GM13977 (cell line): ENCODE results near the gene ETS2.

Source experiments
- DNase-seq: peaks from one replicate; pipeline ENCODE4 v3.0.0; 2012; ENCODE audit warnings: low spot score
- in situ Hi-C: fragments of 300-500 bp; cut with MboI; formaldehyde crosslinking; loops from one replicate; pipeline ENCODE4 v1.12.0; 2022; ENCODE audit warnings: low sequenced_read_pairs, low pct_unique_long_range_greater_than_20kb, mixed read lengths, inconsistent platforms; ENCODE audit not compliant: unreplicated experiment
- TF ChIP-seq, protein P1 (sequence below): IDR thresholded peaks from 2 replicates; pipeline ENCODE4 v1.5.1; 2012; ENCODE audit warnings: mild to moderate bottlenecking, control low read depth; ENCODE audit not compliant: insufficient read depth; ENCODE audit errors: extremely low read depth, missing control alignments

Gene ETS2

DNA sequence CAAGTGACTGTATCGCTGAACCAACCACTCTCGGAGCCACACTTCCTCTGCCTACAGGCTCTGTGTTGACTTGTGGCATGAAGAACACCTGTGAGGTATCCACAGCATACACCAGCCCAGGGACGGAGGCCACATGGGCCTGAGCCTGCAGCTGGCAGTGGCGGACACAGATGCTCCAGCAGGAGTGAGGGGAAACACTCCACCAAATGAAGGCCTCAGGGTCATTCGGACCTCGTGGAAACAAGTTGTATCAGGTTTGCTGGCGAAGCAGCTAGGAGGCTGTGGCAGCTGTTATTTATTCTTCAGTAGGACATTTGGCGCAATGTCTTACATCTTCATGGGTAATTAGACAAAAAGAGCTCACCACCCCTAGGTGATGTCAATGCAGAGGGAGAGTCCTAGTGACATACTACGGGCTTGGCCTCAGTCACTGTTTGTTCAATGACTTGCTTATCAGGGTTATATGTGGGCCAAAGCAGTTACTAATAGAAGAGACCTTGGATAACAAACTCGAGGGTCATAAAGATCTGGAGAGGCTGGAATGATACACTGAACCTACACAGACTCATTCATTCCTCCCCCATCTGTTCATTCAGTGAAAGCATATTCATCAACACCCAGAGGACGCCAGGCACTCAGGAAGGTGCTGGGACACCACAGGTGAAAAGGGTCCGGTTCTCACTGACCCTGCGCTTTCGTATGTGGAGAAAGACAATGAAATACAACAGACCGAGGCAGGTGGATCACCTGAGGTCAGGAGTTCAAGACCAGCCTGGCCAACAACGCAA, 11.6 kb upstream of the ETS2 start:
- in situ Hi-C loops: no loop called here
- DNase-seq: no peak
- TF ChIP-seq, protein P1, sequence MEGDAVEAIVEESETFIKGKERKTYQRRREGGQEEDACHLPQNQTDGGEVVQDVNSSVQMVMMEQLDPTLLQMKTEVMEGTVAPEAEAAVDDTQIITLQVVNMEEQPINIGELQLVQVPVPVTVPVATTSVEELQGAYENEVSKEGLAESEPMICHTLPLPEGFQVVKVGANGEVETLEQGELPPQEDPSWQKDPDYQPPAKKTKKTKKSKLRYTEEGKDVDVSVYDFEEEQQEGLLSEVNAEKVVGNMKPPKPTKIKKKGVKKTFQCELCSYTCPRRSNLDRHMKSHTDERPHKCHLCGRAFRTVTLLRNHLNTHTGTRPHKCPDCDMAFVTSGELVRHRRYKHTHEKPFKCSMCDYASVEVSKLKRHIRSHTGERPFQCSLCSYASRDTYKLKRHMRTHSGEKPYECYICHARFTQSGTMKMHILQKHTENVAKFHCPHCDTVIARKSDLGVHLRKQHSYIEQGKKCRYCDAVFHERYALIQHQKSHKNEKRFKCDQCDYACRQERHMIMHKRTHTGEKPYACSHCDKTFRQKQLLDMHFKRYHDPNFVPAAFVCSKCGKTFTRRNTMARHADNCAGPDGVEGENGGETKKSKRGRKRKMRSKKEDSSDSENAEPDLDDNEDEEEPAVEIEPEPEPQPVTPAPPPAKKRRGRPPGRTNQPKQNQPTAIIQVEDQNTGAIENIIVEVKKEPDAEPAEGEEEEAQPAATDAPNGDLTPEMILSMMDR: no peak

GRCh38 chr21:38794978-38795377, 10.8 kb upstream of the ETS2 start:
- TF ChIP-seq, protein P1: no peak
- DNase-seq: no peak
- in situ Hi-C loops: no loop called here

DNA sequence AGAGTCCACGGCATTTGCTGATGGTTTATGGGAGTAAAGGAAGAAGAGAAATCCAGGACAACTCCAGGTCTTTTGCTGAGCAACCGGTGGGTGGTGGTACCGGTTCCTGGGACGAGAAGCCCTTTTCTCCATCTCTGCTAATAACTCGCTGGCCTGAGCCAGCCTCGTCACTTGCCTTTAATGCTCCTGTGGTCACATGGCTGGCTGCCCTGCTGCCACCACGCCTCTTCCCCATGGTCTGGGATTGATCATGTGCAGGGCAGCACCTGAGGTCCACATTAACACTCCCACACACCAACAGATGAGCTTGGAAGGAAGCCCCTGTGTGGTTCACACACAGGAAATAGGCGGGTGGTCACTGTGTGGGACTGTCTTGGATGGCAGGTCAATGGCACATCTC, 10.3 kb upstream of the ETS2 start:
- TF ChIP-seq, protein P1: no peak
- no peak for DNase-seq
- in situ Hi-C loops: no loop called here

DNA sequence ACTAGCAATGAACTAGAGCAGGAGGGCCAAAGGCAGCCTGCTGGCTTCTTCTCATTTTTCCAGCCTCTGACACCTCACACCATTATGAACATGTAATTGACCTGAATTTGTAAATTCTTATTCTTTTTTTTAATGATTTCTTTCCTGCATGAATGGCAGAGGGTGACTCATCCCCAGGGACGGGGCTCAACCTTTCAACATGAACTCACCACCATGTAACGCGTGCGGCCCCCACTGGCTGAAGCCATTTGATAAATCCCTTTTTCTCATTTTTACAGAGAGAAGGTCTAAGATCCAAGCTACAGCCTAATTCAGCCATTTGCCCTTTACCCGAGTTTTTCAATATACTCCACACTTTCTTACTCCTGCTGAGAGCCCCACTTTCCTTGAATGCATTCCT, 9.3 kb upstream of the ETS2 start:
- in situ Hi-C loops: no loop called here
- no peak for DNase-seq
- TF ChIP-seq, protein P1: no peak

DNA sequence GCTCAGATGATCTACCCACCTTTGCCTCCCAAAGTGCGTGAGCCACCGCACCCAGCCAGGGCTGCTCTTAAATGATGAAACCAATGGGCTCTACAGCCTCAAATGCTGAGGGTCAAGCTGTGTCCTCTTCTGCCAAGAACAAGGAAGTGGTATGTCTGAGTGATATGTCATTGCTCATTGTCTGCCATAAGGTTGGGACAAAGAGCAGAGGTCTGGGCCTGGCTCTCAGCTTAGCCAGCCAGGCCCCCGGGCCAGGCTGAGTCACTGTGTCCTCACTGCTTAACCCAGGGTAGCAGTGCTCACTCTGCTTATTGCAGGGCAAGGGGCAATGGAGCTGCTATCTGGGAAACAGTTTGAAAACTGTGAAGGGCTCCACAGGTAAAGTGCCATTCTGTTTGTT, 8.3 kb upstream of the ETS2 start:
- DNase-seq: no peak
- TF ChIP-seq, protein P1: no peak
- in situ Hi-C loops: no loop called here

DNA sequence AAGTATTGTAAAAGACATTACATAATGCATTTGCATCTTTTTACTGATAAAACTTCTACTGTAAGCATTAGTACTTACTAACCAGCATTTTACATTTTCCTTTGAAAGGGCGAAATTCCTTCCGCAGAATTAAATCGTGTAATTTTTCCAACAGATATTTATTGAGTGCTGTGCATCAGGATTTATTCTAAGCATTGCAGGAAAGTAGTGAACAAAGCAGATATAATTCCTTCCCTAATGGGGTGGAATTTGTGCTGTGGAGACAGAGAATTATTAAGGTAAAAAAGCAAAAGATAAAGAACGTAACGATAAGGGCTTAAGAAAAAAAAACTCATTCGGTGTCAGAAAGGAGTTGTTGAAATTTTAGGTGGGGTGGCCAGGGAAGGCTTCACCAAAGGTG, 7.6 kb upstream of the ETS2 start:
- TF ChIP-seq, protein P1: no peak
- DNase-seq: no peak
- in situ Hi-C loops: no loop called here
